Measurements from ENCODE around the gene YWHAH. TPM values are rescaled to one million over a fixed set of nuclear protein-coding genes. Genes with fewer than 3 reads are reported as not detected.

YWHAH gene
- total and polyA plus RNA-seq, 9 of the 15 experiments (the other 6 are each of a cell fraction or from before 2014, with no cell fraction given): 32.0 to 177 (median 114) TPM

- no peak for TF ChIP-seq ZNF511 (CRISPR knock-in tag; IDR thresholded peaks at IDR 0.05)
- TF ChIP-seq RUNX1 (IDR thresholded peaks at IDR 0.05; ENCODE audit: low read depth): no peak
- TF ChIP-seq SIRT6 (IDR thresholded peaks at IDR 0.05; ENCODE audit: low read depth, low read length): no peak
- TF ChIP-seq CTCF (IDR thresholded peaks at IDR 0.05 in 2 of 3, conservative IDR thresholded peaks at IDR 0.05 in 1 of 3; ENCODE audit: insufficient read depth in 2 of 3, low read depth in 1 of 3, low read length in 3 of 3): peak; percentile 56 to 89 (median 75)
- peak in 1 of 3 experiments; percentile 23 for TF ChIP-seq YY1 (IDR thresholded peaks at IDR 0.05; ENCODE audit: borderline replicate concordance in 1 of 3, control insufficient read depth in 1 of 3, extremely low read depth in 1 of 3, insufficient read depth in 3 of 3, insufficient read length in 1 of 3, insufficient replicate concordance in 2 of 3, low read depth in 1 of 3, low read length in 2 of 3)
- TF ChIP-seq ETV5 (CRISPR knock-in tag; IDR thresholded peaks at IDR 0.05; ENCODE audit: low read depth): no peak
- TF ChIP-seq EGR1 (conservative IDR thresholded peaks at IDR 0.05): peak; percentile 40; the same call in 1 of the 2 replicates
- TF ChIP-seq NKRF (IDR thresholded peaks at IDR 0.05; ENCODE audit: borderline replicate concordance): 0 out of 2 replicates have a peak, but pooled peaks have one; percentile 52
- TF ChIP-seq DLX4 (CRISPR knock-in tag; IDR thresholded peaks at IDR 0.05): no peak
- TF ChIP-seq ELF1 (tag; IDR thresholded peaks at IDR 0.05): no peak
- TF ChIP-seq RBFOX2 (IDR thresholded peaks at IDR 0.05; ENCODE audit: low read depth, low read length): peak; percentile 44; the same call in 1 of the 2 replicates
- 0 out of 2 replicates have a peak, but pooled peaks have one; percentile 16 for TF ChIP-seq JUNB (CRISPR knock-in tag; conservative IDR thresholded peaks at IDR 0.05)
- TF ChIP-seq ZNF639 (CRISPR knock-in tag; conservative IDR thresholded peaks at IDR 0.05 in 1 of 2, IDR thresholded peaks at IDR 0.05 in 1 of 2): no peak
- no peak for TF ChIP-seq SMAD1 (IDR thresholded peaks at IDR 0.05; ENCODE audit: low read depth, low read length, partially characterized antibody)
- peak; percentile 56; the same call in 1 of the 2 replicates for TF ChIP-seq NBN (IDR thresholded peaks at IDR 0.05; ENCODE audit: low read depth)
- TF ChIP-seq ARNT (IDR thresholded peaks at IDR 0.05): no peak
- no peak for TF ChIP-seq NFE2 (IDR thresholded peaks at IDR 0.05; ENCODE audit: low read depth)
Measured at GRCh38 chr22:31970490-31971444, 26.4 kb downstream of the YWHAH start (continued).
